ENCODE measurements around the gene KIF2C. TPM values are rescaled to one million over a fixed set of nuclear protein-coding genes. Genes with fewer than 3 reads are reported as not detected.

Gene KIF2C
- polyA plus RNA-seq, 2 of the 4 experiments (the other 2 are of a cell fraction), result 26.9 to 40.5 TPM

DNA sequence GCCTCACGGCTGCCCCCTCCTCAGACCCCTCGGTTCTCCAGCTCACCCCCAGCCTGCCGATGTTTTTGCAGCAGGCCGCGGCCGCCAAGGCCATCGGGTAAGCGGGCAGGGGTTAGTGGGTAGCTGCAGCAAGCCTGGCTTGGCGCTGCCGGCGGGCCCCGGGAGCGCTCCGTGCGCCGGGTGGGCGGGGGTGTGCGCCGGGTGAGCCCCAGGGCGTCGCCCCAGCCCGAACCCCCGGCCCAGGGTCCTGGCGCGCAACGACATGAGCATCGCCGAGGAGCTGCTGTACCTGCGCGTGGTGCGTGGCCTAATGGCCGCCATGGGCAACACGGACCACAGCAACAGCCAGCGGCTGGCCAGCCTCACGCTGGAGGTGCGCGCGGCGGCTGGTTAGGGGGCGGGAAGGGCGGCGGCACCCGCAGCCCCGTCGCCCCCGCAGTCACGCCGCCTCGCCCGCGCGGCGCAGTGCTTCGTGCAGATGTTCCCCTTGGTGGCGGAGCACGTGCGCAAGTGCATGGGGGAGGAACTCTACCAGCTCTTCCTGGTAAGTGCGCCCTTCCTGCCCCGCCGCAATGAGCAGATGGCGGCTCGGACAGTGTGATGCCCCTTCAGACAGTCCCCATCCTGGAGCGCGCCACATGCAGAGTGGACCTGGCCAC lies 15.2 kb upstream of the KIF2C start:
- Histone ChIP-seq H3K4me3 (no peak overlapping the region), H3K4me1 (peaks cover 11% of the 10 kb centered on the region; the same call in 1 of the 3 replicates), H3K4me2 (no peak overlapping the region), H3K9me3 (no peaks in the 10 kb centered on the region), H3K27ac (no peak overlapping the region)
- ATAC-seq (no peak), DNase-seq (ENCODE audit: low read depth in 1 of 2, low spot score in 1 of 2) (no peak), FAIRE-seq (no peak)
- 93% methylated on average over 20 of the region's 64 CpGs for WGBS (ENCODE audit: missing lambda C conversion rate)
- ChIA-PET CTCF (interaction anchor here (1.3 kb wide), 1 partner anchor 10 kb away, joined by 5 read pairs; no protein-coding TSS in a partner anchor), POLR2A (no interaction called here)
- TF ChIP-seq HOXB13 (CRISPR knock-in tag; IDR thresholded peaks at IDR 0.05; ENCODE audit: low read depth) (no peak), HOXA7 (CRISPR knock-in tag; IDR thresholded peaks at IDR 0.05) (no peak), ZNF302 (CRISPR knock-in tag; IDR thresholded peaks at IDR 0.05) (no peak), RARB (CRISPR knock-in tag; IDR thresholded peaks at IDR 0.05) (no peak), REST (IDR thresholded peaks at IDR 0.05) (no peak), EP300 (IDR thresholded peaks at IDR 0.05) (no peak), ZSCAN20 (CRISPR knock-in tag; IDR thresholded peaks at IDR 0.05) (no peak), JUNB (IDR thresholded peaks at IDR 0.05) (no peak), CHD2 (IDR thresholded peaks at IDR 0.05; ENCODE audit: low read length, partially characterized antibody) (no peak), JUN (IDR thresholded peaks at IDR 0.05) (no peak)
- TF ChIP-seq, protein P1, sequence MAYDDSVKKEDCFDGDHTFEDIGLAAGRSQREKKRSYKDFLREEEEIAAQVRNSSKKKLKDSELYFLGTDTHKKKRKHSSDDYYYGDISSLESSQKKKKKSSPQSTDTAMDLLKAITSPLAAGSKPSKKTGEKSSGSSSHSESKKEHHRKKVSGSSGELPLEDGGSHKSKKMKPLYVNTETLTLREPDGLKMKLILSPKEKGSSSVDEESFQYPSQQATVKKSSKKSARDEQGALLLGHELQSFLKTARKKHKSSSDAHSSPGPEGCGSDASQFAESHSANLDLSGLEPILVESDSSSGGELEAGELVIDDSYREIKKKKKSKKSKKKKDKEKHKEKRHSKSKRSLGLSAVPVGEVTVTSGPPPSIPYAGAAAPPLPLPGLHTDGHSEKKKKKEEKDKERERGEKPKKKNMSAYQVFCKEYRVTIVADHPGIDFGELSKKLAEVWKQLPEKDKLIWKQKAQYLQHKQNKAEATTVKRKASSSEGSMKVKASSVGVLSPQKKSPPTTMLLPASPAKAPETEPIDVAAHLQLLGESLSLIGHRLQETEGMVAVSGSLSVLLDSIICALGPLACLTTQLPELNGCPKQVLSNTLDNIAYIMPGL (CRISPR knock-in tag; IDR thresholded peaks at IDR 0.05; ENCODE audit: borderline replicate concordance), result no peak
- TF ChIP-seq, protein P2, sequence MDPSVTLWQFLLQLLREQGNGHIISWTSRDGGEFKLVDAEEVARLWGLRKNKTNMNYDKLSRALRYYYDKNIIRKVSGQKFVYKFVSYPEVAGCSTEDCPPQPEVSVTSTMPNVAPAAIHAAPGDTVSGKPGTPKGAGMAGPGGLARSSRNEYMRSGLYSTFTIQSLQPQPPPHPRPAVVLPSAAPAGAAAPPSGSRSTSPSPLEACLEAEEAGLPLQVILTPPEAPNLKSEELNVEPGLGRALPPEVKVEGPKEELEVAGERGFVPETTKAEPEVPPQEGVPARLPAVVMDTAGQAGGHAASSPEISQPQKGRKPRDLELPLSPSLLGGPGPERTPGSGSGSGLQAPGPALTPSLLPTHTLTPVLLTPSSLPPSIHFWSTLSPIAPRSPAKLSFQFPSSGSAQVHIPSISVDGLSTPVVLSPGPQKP (IDR thresholded peaks at IDR 0.05; ENCODE audit: low read depth, low read length), result no peak
- TF ChIP-seq, protein P3, sequence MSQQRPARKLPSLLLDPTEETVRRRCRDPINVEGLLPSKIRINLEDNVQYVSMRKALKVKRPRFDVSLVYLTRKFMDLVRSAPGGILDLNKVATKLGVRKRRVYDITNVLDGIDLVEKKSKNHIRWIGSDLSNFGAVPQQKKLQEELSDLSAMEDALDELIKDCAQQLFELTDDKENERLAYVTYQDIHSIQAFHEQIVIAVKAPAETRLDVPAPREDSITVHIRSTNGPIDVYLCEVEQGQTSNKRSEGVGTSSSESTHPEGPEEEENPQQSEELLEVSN (IDR thresholded peaks at IDR 0.05; ENCODE audit: borderline replicate concordance, low read depth), result no peak

- POLR2A ChIA-PET, result no interaction called here
- Histone ChIP-seq H3K4me2 (no peak overlapping the region), H3K4me3 (no peak overlapping the region), H3K4me1 (peaks cover 13% of the 10 kb centered on the region; the same call in 2 of the 3 replicates), H3K9me3 (no peaks in the 10 kb centered on the region), H3K27ac (no peak overlapping the region)
- 92% methylated on average over 27 of the region's 27 CpGs for WGBS (ENCODE audit: missing lambda C conversion rate)
- no peak for ATAC-seq
- TF ChIP-seq HEYL (CRISPR knock-in tag; IDR thresholded peaks at IDR 0.05) (no peak), CEBPB (IDR thresholded peaks at IDR 0.05) (no peak), HOXB13 (CRISPR knock-in tag; IDR thresholded peaks at IDR 0.05; ENCODE audit: low read depth) (no peak)
- no peak for DNase-seq (ENCODE audit: low read depth in 1 of 2, low spot score in 1 of 2)
- FAIRE-seq, result no peak
- CTCF ChIA-PET, result interaction anchor here (1.3 kb wide), 1 partner anchor 11 kb away, joined by 5 read pairs; no protein-coding TSS in a partner anchor
Measured at GRCh38 chr1:44724955-44725698, 14.5 kb upstream of the KIF2C start.
